K562 (cell line): ENCODE data around the gene NUP188. TPM values are rescaled to one million over a fixed set of nuclear protein-coding genes. Genes with fewer than 3 reads are reported as not detected.

Experiments used
- ATF1 ChIP-seq, 2 experiments: fragments of 450-650 bp in 1 of 2; IDR thresholded peaks; 2 replicates each; pipeline ENCODE4 v1.6.1; 2016; ENCODE audit warnings: missing compliant biosample characterization in 1 of 2, missing genetic modification characterization in 1 of 2
- CBX1 ChIP-seq: sonication (generic); IDR thresholded peaks from 2 replicates; pipeline ENCODE4 v1.6.1; 2016; ENCODE audit warnings: antibody characterized with exemption, low read depth, mild to moderate bottlenecking
- CTBP1 ChIP-seq: fragments of 450-650 bp; IDR thresholded peaks from 2 replicates; pipeline ENCODE4 v1.6.1; 2016; ENCODE audit warnings: borderline replicate concordance
- FOXK1 ChIP-seq: sonication (generic); formaldehyde crosslinking; IDR thresholded peaks from 2 replicates; pipeline ENCODE4 v1.8.0; 2022; ENCODE audit warnings: missing genetic modification reagents, mild to moderate bottlenecking, borderline replicate concordance
- HCFC1 ChIP-seq: IDR thresholded peaks from 2 replicates; pipeline ENCODE4 v1.6.1; 2012; ENCODE audit warnings: low read depth, low read length, improper control_type of control experiment
- HES1 ChIP-seq: fragments of 450-650 bp; IDR thresholded peaks from 2 replicates; pipeline ENCODE4 v1.6.1; 2016; ENCODE audit warnings: low read depth, mild to moderate bottlenecking, moderate library complexity
- KAT2B ChIP-seq: IDR thresholded peaks from one replicate; pipeline ENCODE4 v1.6.1; 2012; ENCODE audit warnings: low read depth, mild to moderate bottlenecking, control low read depth, inconsistent platforms, low read length, moderate library complexity
- KLF13 ChIP-seq: fragments of 450-650 bp; IDR thresholded peaks from 2 replicates; pipeline ENCODE4 v1.6.1; 2016; ENCODE audit warnings: missing genetic modification characterization, low read depth, mild to moderate bottlenecking, missing compliant biosample characterization, moderate library complexity, borderline replicate concordance
- L3MBTL2 ChIP-seq: fragments of 450-650 bp; IDR thresholded peaks from 2 replicates; pipeline ENCODE4 v1.6.1; 2016; ENCODE audit warnings: mild to moderate bottlenecking, moderate library complexity
- MTA3 ChIP-seq: fragments of 450-650 bp; formaldehyde crosslinking; IDR thresholded peaks from 2 replicates; pipeline ENCODE4 v1.6.1; 2017; ENCODE audit warnings: mild to moderate bottlenecking, borderline replicate concordance
- NR2C2 ChIP-seq, 2 experiments: fragments of 200-800 bp in 1 of 2; sonication (Bioruptor generic) in 1 of 2; sonication (generic) in 1 of 2; formaldehyde crosslinking in 1 of 2; IDR thresholded peaks; 2 replicates each; pipeline versions ENCODE4 v1.6.1 to v1.8.0; 2016 to 2022; ENCODE audit warnings: mild to moderate bottlenecking in 1 of 2, missing compliant biosample characterization in 1 of 2, missing genetic modification characterization in 1 of 2, missing genetic modification reagents in 1 of 2
- POLR2A ChIP-seq: fragments of 450-650 bp; conservative IDR thresholded peaks from 2 replicates; pipeline ENCODE4 v1.6.1; 2016
- SAFB ChIP-seq: fragments of 200-400 bp; formaldehyde crosslinking; IDR thresholded peaks from 2 replicates; pipeline ENCODE4 v1.6.1; 2017; ENCODE audit warnings: low read depth, low read length, borderline replicate concordance
- SIN3B ChIP-seq: fragments of 450-650 bp; IDR thresholded peaks from 2 replicates; pipeline ENCODE4 v1.6.1; 2017; ENCODE audit warnings: low read depth, mild to moderate bottlenecking, moderate library complexity
- SMAD2 ChIP-seq: fragments of 150-350 bp; IDR thresholded peaks from 2 replicates; pipeline ENCODE4 v1.6.1; 2014; ENCODE audit warnings: low read depth, mild to moderate bottlenecking, low read length
- SMAD3 ChIP-seq: fragments of 450-650 bp; formaldehyde crosslinking; conservative IDR thresholded peaks from 2 replicates; pipeline ENCODE4 v1.4.0; 2020; ENCODE audit warnings: mild to moderate bottlenecking
- SP1 ChIP-seq: sonication (generic); formaldehyde crosslinking; IDR thresholded peaks from 2 replicates; pipeline ENCODE4 v1.8.1; 2022; ENCODE audit warnings: mild to moderate bottlenecking, missing genetic modification reagents
- THAP7 ChIP-seq: fragments of 250-450 bp; sonication (Bioruptor Pico); IDR thresholded peaks from 2 replicates; pipeline ENCODE4 v1.5.0; 2021
- ZFX ChIP-seq: sonication (generic); formaldehyde crosslinking; IDR thresholded peaks from 2 replicates; pipeline ENCODE4 v1.8.0; 2022; ENCODE audit warnings: mild to moderate bottlenecking, missing genetic modification reagents, moderate library complexity
- ZNF232 ChIP-seq: sonication (generic); formaldehyde crosslinking; IDR thresholded peaks from 2 replicates; pipeline ENCODE4 v1.8.0; 2022; ENCODE audit warnings: mild to moderate bottlenecking, missing genetic modification reagents
- ZNF263 ChIP-seq: sonication (generic); formaldehyde crosslinking; IDR thresholded peaks from 2 replicates; pipeline ENCODE4 v1.8.0; 2022; ENCODE audit warnings: mild to moderate bottlenecking, missing genetic modification reagents, borderline replicate concordance
- ZNF436 ChIP-seq: fragments of 250-450, 450-650 bp; sonication (Bioruptor Pico); formaldehyde crosslinking; IDR thresholded peaks from 2 replicates; pipeline ENCODE4 v1.7.0; 2020; ENCODE audit warnings: mild to moderate bottlenecking
- ZNF583 ChIP-seq: fragments of 250-450 bp; sonication (Bioruptor Pico); IDR thresholded peaks from 2 replicates; pipeline ENCODE4 v1.4.0; 2020
- polyA plus RNA-seq, 8 experiments: library from polyadenylated mRNA; depleted of rRNA in 4 of 8; stranded (reverse) in 5 of 8; unstranded in 3 of 8; fragments of >200 nt; fragmentation: Nextera tagmentation in 2 of 8; fragmentation: Illumina TruSeq in 1 of 8; extraction: Ambion mirVana in 2 of 8; extraction: Trizol in 1 of 8; gene quantifications; 2 replicates each; pipeline versions ENCODE4 v1.2.1 to v1.2.3, GENCODE V29; 2011 to 2014; ENCODE audit warnings: inconsistent platforms in 1 of 8, missing spikeins in 1 of 8
- total RNA-seq, 7 experiments: library from RNA; depleted of rRNA in 6 of 7; stranded (reverse); fragments of >200 nt in 6 of 7; fragmentation: Illumina TruSeq in 2 of 7; extraction: Trizol in 2 of 7; gene quantifications; 2 replicates each; pipeline versions ENCODE4 v1.2.1 to v1.2.3, GENCODE V29; 2011 to 2021; ENCODE audit warnings: low replicate concordance in 1 of 7

The NUP188 gene
- total and polyA plus RNA-seq, 9 of the 15 experiments (the other 6 are each of a cell fraction or from before 2014, with no cell fraction given), result 11.7 to 135 (median 70.6) TPM

GRCh38 chr9:128947527-128948301, at the start of gene NUP188, which contains the start of gene DOLK (continued):
- TF ChIP-seq HCFC1 (peak; percentile 64), ZNF436 (peak; percentile 31; the same call in 1 of the 2 replicates), THAP7 (CRISPR knock-in tag) (peak; percentile 38; the same call in 1 of the 2 replicates), HES1 (no peak), SIN3B (peak; percentile 92), ZNF263 (CRISPR knock-in tag) (peak; percentile 60; the same call in 1 of the 2 replicates), ATF1 (CRISPR knock-in tag; IDR thresholded peaks at IDR 0.05) (peak; percentile 1; the same call in 1 of the 2 replicates), ATF1 (tag; IDR thresholded peaks at IDR 0.05) (peak; percentile 95), KLF13 (tag) (0 out of 2 replicates have a peak, but pooled peaks have one; percentile 69), ZFX (peak; percentile 38; the same call in 1 of the 2 replicates), ZNF583 (CRISPR knock-in tag) (0 out of 2 replicates have a peak, but pooled peaks have one; percentile 16), KAT2B (no peak), SAFB (peak; percentile 77; the same call in 1 of the 2 replicates), MTA3 (peak; percentile 63; the same call in 1 of the 2 replicates), L3MBTL2 (peak; percentile 76), POLR2A (peak; percentile 97), ZNF232 (CRISPR knock-in tag) (0 out of 2 replicates have a peak, but pooled peaks have one; percentile 44), SMAD3 (CRISPR knock-in tag) (0 out of 2 replicates have a peak, but pooled peaks have one; percentile 9), SMAD2 (no peak), FOXK1 (CRISPR knock-in tag) (0 out of 2 replicates have a peak, but pooled peaks have one; percentile 31), CTBP1 (peak; percentile 82), CBX1 (peak; percentile 88; the same call in 1 of the 2 replicates), NR2C2 (CRISPR knock-in tag; IDR thresholded peaks at IDR 0.05) (no peak; the same call in 1 of the 2 replicates), NR2C2 (tag; IDR thresholded peaks at IDR 0.05) (peak; percentile 78), SP1 (CRISPR knock-in tag) (peak; percentile 99)
